ENCODE data around the gene CYSTM1. TPM values are rescaled to one million over a fixed set of nuclear protein-coding genes. Genes with fewer than 3 reads are reported as not detected.

CYSTM1 gene
- total RNA-seq = 28.9 and 36.0 TPM in 2 replicates
- polyA plus RNA-seq = 41.5 and 50.4 TPM in 2 replicates
- 26.3 and 29.5 TPM in 2 replicates for polyA plus RNA-seq (2011; cell fraction: cytosol; rRNA removed)
- polyA plus RNA-seq (2011; cell fraction: nucleus; rRNA removed) = 6.8 and 12.5 TPM in 2 replicates
- polyA plus RNA-seq (2012) = 22.8 and 28.5 TPM in 2 replicates
- polyA minus RNA-seq = 22.2 and 29.3 TPM in 2 replicates
- polyA minus RNA-seq (2011; cell fraction: cytosol; rRNA and poly(A)+ RNA removed) = 64.1 TPM
- polyA minus RNA-seq (2011; cell fraction: nucleus; rRNA and poly(A)+ RNA removed) = 5.0 and 6.4 TPM in 2 replicates
- percentile 56 among the genes with signal in this experiment for Bru-seq, nascent RNA
- BruChase-seq, experiment 1, labeled RNA remaining after a 6-hour chase = percentile 46 among the genes with signal in this experiment
- BruChase-seq, experiment 2, labeled RNA remaining after a 2-hour chase = percentile 46 among the genes with signal in this experiment
- long read RNA-seq, transcript CYSTM1-201 (3 exons, 1,336 nt) = major isoform, 155 of 238 reads
- long read RNA-seq, partial matches to known transcripts = 3 of 238 reads
- long read RNA-seq, other reads (novel, unspliced or antisense) = 79 of 238 reads

- TF ChIP-seq POLR2AphosphoS5 (IDR thresholded peaks at IDR 0.05; ENCODE audit: insufficient read depth, low read depth, low read length) = peak; percentile 78
- peak; percentile 69 for TF ChIP-seq POLR2A (IDR thresholded peaks at IDR 0.05; ENCODE audit: low read depth, low read length)
- TF ChIP-seq FOS (IDR thresholded peaks at IDR 0.05; ENCODE audit: borderline replicate concordance, insufficient read depth, low read length) = no peak
- TF ChIP-seq JUN (IDR thresholded peaks at IDR 0.05; ENCODE audit: borderline replicate concordance, insufficient read depth, insufficient read length, low read depth) = no peak
- TF ChIP-seq MYC (IDR thresholded peaks at IDR 0.05; ENCODE audit: low read depth, low read length) = no peak
- ChIA-PET CTCF (interaction anchor here (0.7 to 3.1 kb wide), 7 partner anchors 16 to 184 kb away, joined by 3 to 12 read pairs (median 3); no protein-coding TSS in a partner anchor), POLR2A (interaction anchor here (0.9 kb wide), 1 partner anchor 9 kb away, joined by 4 read pairs; no protein-coding TSS in a partner anchor)
- Histone ChIP-seq H3K4me3 (replicated peaks in 1 of 3; ENCODE audit: insufficient read depth in 1 of 3, low read depth in 1 of 3, low read length in 3 of 3) (peak within 1 kb of the TSS; percentile 49 to 100 (median 56)), H3K27ac (ENCODE audit: insufficient read depth, low read depth, low read length) (peak within 1 kb of the TSS; percentile 75), H3K9me1 (replicated peaks; ENCODE audit: control insufficient read depth, extremely low read depth, insufficient read depth, low read length) (no peaks in the 10 kb centered on the region), H3K4me2 (ENCODE audit: insufficient read depth, low read length) (peak within 1 kb of the TSS; percentile 77), H3K9me3 (replicated peaks; ENCODE audit: control insufficient read depth, insufficient read depth, low read length) (no peaks in the 10 kb centered on the region), H2AFZ (ENCODE audit: low read depth, low read length) (peak within 1 kb of the TSS; percentile 82), H3K9ac (replicated peaks; ENCODE audit: extremely low read depth, insufficient read depth, low read length) (peak within 1 kb of the TSS; percentile 92), H4K20me1 (replicated peaks; ENCODE audit: control insufficient read depth, extremely low read depth, insufficient read depth, low read length) (no peaks in the 10 kb centered on the region), H3K4me1 (ENCODE audit: control insufficient read depth, extremely low read depth, insufficient read depth, low read length) (peaks cover 11% of the 10 kb centered on the region), H3K27me3 (ENCODE audit: control insufficient read depth in 2 of 2, insufficient read depth in 2 of 2, low read length in 2 of 2) (peaks cover 0 to 1% of the 10 kb centered on the region in 2 experiments), H3K36me3 (ENCODE audit: control insufficient read depth in 2 of 2, extremely low read depth in 1 of 2, insufficient read depth in 2 of 2, low read length in 2 of 2) (no peaks in the 10 kb centered on the region), H3K79me2 (ENCODE audit: control insufficient read depth, insufficient read depth, low read length) (no peaks in the 10 kb centered on the region)
- TSS peak; percentile 59 for BruUV-seq (replicated peaks)
- FAIRE-seq (peak; percentile 93), DNase-seq (ENCODE audit: low read depth, low spot score) (peak; percentile 93)
- intact Hi-C loops (cut with micrococcal nuclease) (loop anchor here (2.0 to 5.0 kb wide), 2 partner anchors 66 to 183 kb away; no protein-coding TSS in a partner anchor), dilution Hi-C loops (cut with MboI; ENCODE audit: extremely low pct_ligation_motif_present, low sequenced_read_pairs) (no loop called here)
Observed at GRCh38 chr5:140174465-140175366, at the start of gene CYSTM1. Gene CYSTM1, plus strand, starts transcription at chr5:140175188. Its CDS starts 19,278 bp downstream, at chr5:140194466.
